H9 (cell line): ENCODE data around the gene OGFOD3. TPM values are rescaled to one million over a fixed set of nuclear protein-coding genes. Genes with fewer than 3 reads are reported as not detected.

Experiments used
- DNase-seq: peaks from one replicate; pipeline ENCODE4 v3.0.0-alpha.2; 2017
- H2AFZ ChIP-seq: one replicate; pipeline ENCODE4 v1.6.1; 2013; ENCODE audit warnings: mild to moderate bottlenecking, low read length, control low read depth, moderate library complexity
- H2AK5ac ChIP-seq: 2 replicates; pipeline ENCODE4 v1.6.1; 2013; ENCODE audit warnings: low read length, control low read depth, mixed read lengths; ENCODE audit not compliant: insufficient read length
- H2BK120ac ChIP-seq: one replicate; pipeline ENCODE4 v1.6.1; 2013; ENCODE audit warnings: low read depth, mild to moderate bottlenecking, low read length, control low read depth, inconsistent platforms; ENCODE audit not compliant: poor library complexity, severe bottlenecking
- H2BK12ac ChIP-seq: 2 replicates; pipeline ENCODE4 v1.6.1; 2013; ENCODE audit warnings: low read length, control low read depth, mixed read lengths, low read depth; ENCODE audit not compliant: insufficient read length
- H2BK15ac ChIP-seq: 2 replicates; pipeline ENCODE4 v1.6.1; 2013; ENCODE audit warnings: low read depth, low read length, control low read depth
- H2BK20ac ChIP-seq: one replicate; pipeline ENCODE4 v1.6.1; 2013; ENCODE audit warnings: low read depth, mild to moderate bottlenecking, low read length, control low read depth, inconsistent platforms; ENCODE audit not compliant: poor library complexity, severe bottlenecking
- H2BK5ac ChIP-seq: 2 replicates; pipeline ENCODE4 v1.6.1; 2013; ENCODE audit warnings: low read length, control low read depth, mixed read lengths; ENCODE audit not compliant: insufficient read length
- H3K14ac ChIP-seq: 2 replicates; pipeline ENCODE4 v1.6.1; 2013; ENCODE audit warnings: low read length, control low read depth; ENCODE audit not compliant: insufficient read depth
- H3K18ac ChIP-seq: 2 replicates; pipeline ENCODE4 v1.6.1; 2013; ENCODE audit warnings: low read depth, mild to moderate bottlenecking, mixed read lengths, low read length, control low read depth; ENCODE audit not compliant: insufficient read length
- H3K23ac ChIP-seq: 2 replicates; pipeline ENCODE4 v1.6.1; 2013; ENCODE audit warnings: low read length, control low read depth, mixed read lengths, low read depth; ENCODE audit not compliant: insufficient read length
- H3K23me2 ChIP-seq: 2 replicates; pipeline ENCODE4 v1.6.1; 2013; ENCODE audit warnings: low read depth, mild to moderate bottlenecking, mixed read lengths, low read length, control low read depth; ENCODE audit not compliant: insufficient read length, poor library complexity, severe bottlenecking
- H3K27ac ChIP-seq: 2 replicates; pipeline ENCODE4 v1.5.1; 2013; ENCODE audit warnings: low read length, control low read depth, mixed read lengths, low read depth; ENCODE audit not compliant: insufficient read length
- H3K27me3 ChIP-seq: 2 replicates; pipeline ENCODE4 v1.6.1; 2013; ENCODE audit warnings: low read length, control low read depth, inconsistent platforms; ENCODE audit not compliant: insufficient read depth
- H3K4ac ChIP-seq: 2 replicates; pipeline ENCODE4 v1.6.1; 2013; ENCODE audit warnings: low read depth, mild to moderate bottlenecking, control low read depth, inconsistent platforms, low read length, moderate library complexity
- H3K4me1 ChIP-seq: 2 replicates; pipeline ENCODE4 v1.6.1; 2013; ENCODE audit warnings: low read length, control low read depth, inconsistent platforms; ENCODE audit not compliant: insufficient read depth
- H3K4me2 ChIP-seq: 2 replicates; pipeline ENCODE4 v1.6.1; 2013; ENCODE audit warnings: low read length, control low read depth, mixed read lengths; ENCODE audit not compliant: insufficient read length, insufficient read depth
- H3K56ac ChIP-seq: 2 replicates; pipeline ENCODE4 v1.6.1; 2013; ENCODE audit warnings: low read depth, mild to moderate bottlenecking, mixed read lengths, low read length, control low read depth; ENCODE audit not compliant: insufficient read length
- H3K79me1 ChIP-seq: 2 replicates; pipeline ENCODE4 v1.6.1; 2013; ENCODE audit warnings: low read depth, mild to moderate bottlenecking, moderate library complexity, low read length, control low read depth, inconsistent platforms; ENCODE audit not compliant: insufficient read depth, poor library complexity, severe bottlenecking
- H3K79me2 ChIP-seq: 2 replicates; pipeline ENCODE4 v1.6.1; 2013; ENCODE audit warnings: low read length, control low read depth, inconsistent platforms; ENCODE audit not compliant: insufficient read depth
- H3K9ac ChIP-seq: 2 replicates; pipeline ENCODE4 v1.6.1; 2013; ENCODE audit warnings: low read length, control low read depth, mixed read lengths; ENCODE audit not compliant: insufficient read length; ENCODE audit errors: extremely low read depth
- H3K9me3 ChIP-seq: one replicate; pipeline ENCODE4 v1.6.1; 2013; ENCODE audit warnings: low read depth, low read length, inconsistent platforms; ENCODE audit not compliant: control insufficient read depth
- H3T11ph ChIP-seq: one replicate; pipeline ENCODE4 v1.6.1; 2013; ENCODE audit warnings: mild to moderate bottlenecking, low read length, control low read depth, inconsistent platforms
- H4K20me1 ChIP-seq: one replicate; pipeline ENCODE4 v1.6.1; 2013; ENCODE audit not compliant: control insufficient read depth, insufficient read length, insufficient read depth
- H4K5ac ChIP-seq: 2 replicates; pipeline ENCODE4 v1.6.1; 2013; ENCODE audit warnings: low read depth, mild to moderate bottlenecking, mixed read lengths, low read length, control low read depth; ENCODE audit not compliant: insufficient read length
- H4K8ac ChIP-seq: replicated peaks from 2 replicates; pipeline ENCODE4 v1.6.1; 2013; ENCODE audit warnings: low read length, control low read depth, mixed read lengths, low read depth; ENCODE audit not compliant: insufficient read length
- H4K91ac ChIP-seq: 2 replicates; pipeline ENCODE4 v1.6.1; 2013; ENCODE audit warnings: low read depth, mild to moderate bottlenecking, moderate library complexity, mixed read lengths, low read length, control low read depth; ENCODE audit not compliant: insufficient read length
- H3K27ac Mint-ChIP-seq, 3 experiments: 2 replicates in 2 of 3; 3 replicates in 1 of 3; pipeline ENCODE4 v1.8.0; 2020 to 2021; ENCODE audit warnings: mixed read lengths in 3 of 3, mild to moderate bottlenecking in 1 of 3, moderate library complexity in 1 of 3
- H3K27me3 Mint-ChIP-seq: 2 replicates; pipeline ENCODE4 v1.8.0; 2021; ENCODE audit warnings: low read depth, mild to moderate bottlenecking, moderate library complexity, mixed read lengths
- H3K36me3 Mint-ChIP-seq, 3 experiments: 2 replicates in 2 of 3; 3 replicates in 1 of 3; pipeline ENCODE4 v1.8.0; 2020 to 2021; ENCODE audit warnings: low read depth in 3 of 3, mixed read lengths in 3 of 3; ENCODE audit not compliant: insufficient read depth in 1 of 3
- H3K4me1 Mint-ChIP-seq, 2 experiments: 2 replicates each; pipeline ENCODE4 v1.8.0; 2020; ENCODE audit warnings: mixed read lengths in 2 of 2
- H3K4me3 Mint-ChIP-seq, 2 experiments: 2 replicates in 1 of 2; 3 replicates in 1 of 2; pipeline ENCODE4 v1.8.0; 2020 to 2021; ENCODE audit warnings: mild to moderate bottlenecking in 2 of 2, mixed read lengths in 2 of 2, moderate library complexity in 1 of 2
- H3K9me3 Mint-ChIP-seq, 2 experiments: 2 replicates in 1 of 2; 3 replicates in 1 of 2; pipeline ENCODE4 v1.8.0; 2020; ENCODE audit warnings: mild to moderate bottlenecking in 2 of 2, mixed read lengths in 2 of 2, moderate library complexity in 1 of 2
- WGBS: extraction: QIAGEN DNeasy Blood & Tissue Kit; methylation state at CpG from one replicate; pipeline ENCODE4 v1.1.7; 2013; ENCODE audit warnings: missing lambda C conversion rate, low lambda C conversion rate, mixed read lengths; ENCODE audit not compliant: insufficient read length; ENCODE audit errors: extremely low coverage; 5-methylcytosine and 5-hydroxymethylcytosine counted together
- total RNA-seq: library from RNA; stranded (reverse); gene quantifications from 2 replicates; pipeline ENCODE4 v1.2.1, GENCODE V29; 2021
- TF ChIP-seq, protein P1 (sequence below): fragments of 200-600 bp; sonication (generic); conservative IDR thresholded peaks from 3 replicates; pipeline ENCODE4 v1.8.0; 2021; ENCODE audit warnings: antibody characterized with exemption, mild to moderate bottlenecking

The OGFOD3 gene
- total RNA-seq, 1 experiment from 2014 or later: 27.8 TPM

DNA sequence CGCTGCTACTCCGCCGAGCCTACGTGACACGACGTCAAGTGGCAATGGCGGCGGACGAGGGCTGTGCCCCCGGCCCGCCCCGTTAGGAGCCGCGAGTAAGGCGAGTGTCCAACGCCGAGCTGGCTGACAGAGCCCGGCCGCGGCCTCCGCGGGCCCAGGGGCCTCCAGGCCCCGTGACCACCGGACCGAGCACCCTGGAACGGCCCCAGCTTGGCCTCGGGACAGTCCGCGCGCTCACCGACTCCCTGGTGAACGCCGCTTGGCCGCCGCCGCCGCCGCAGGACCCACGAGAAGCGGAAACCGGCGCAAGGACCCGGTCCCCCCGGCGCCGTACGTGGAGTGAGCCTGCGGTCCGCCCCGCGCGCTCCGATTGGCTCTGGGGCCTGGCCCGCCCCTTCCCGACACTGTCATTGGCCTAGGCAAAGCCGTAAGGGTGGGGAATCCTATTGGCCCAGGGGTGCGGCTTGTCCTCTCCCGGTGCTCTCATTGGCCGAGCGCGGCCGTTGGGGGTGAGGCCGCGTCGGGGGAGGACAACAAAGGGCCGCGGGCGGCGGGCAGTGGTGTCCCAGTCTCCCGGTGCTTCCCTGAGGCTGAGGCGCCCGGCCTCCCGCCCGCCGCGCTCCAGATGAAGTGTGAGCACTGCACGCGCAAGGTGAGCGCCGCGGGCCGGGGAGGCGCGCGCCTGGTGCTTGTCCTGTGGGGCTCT, 39.9 kb upstream of the OGFOD3 start, which contains the start of gene NARF:
Gene NARF (plus strand): TSS at position 563 of the 706 bp plus-strand sequence. CDS start 63 bp downstream, at position 626.
- Histone ChIP-seq H3K27ac (no peak within 1 kb of the TSS), H3K9ac (peak within 1 kb of the TSS; percentile 79), H2BK120ac (no peak within 1 kb of the TSS), H2BK5ac (no peak within 1 kb of the TSS), H3K14ac (peak within 1 kb of the TSS; percentile 69), H3K18ac (no peak within 1 kb of the TSS), H3K56ac (no peak within 1 kb of the TSS), H2BK12ac (no peak within 1 kb of the TSS), H4K5ac (no peak within 1 kb of the TSS), H3K9me3 (no peaks in the 10 kb centered on the region), H3K79me2 (no peaks in the 10 kb centered on the region), H3T11ph (no peak within 1 kb of the TSS), H4K8ac (no peak within 1 kb of the TSS), H2BK15ac (no peak within 1 kb of the TSS), H4K91ac (no peak within 1 kb of the TSS), H3K4me1 (no peaks in the 10 kb centered on the region), H2AK5ac (no peak within 1 kb of the TSS), H3K23ac (no peak within 1 kb of the TSS), H3K79me1 (no peaks in the 10 kb centered on the region), H4K20me1 (no peaks in the 10 kb centered on the region), H3K4me2 (peak within 1 kb of the TSS; percentile 67), H3K27me3 (no peaks in the 10 kb centered on the region), H2BK20ac (no peak within 1 kb of the TSS), H3K4ac (no peak within 1 kb of the TSS), H2AFZ (no peak within 1 kb of the TSS), H3K23me2 (peaks cover 6% of the 10 kb centered on the region)
- Mint-ChIP-seq H3K27me3 (no peaks in the 10 kb centered on the region; the same call in 1 of the 2 replicates), H3K36me3 (peaks cover 14 to 44% (median 36%) of the 10 kb centered on the region in 3 experiments), H3K4me3 (peak within 1 kb of the TSS; percentile 92 to 97), H3K9me3 (peaks cover 17 to 18% of the 10 kb centered on the region in 2 experiments), H3K4me1 (peaks cover 9 to 11% of the 10 kb centered on the region in 2 experiments), H3K27ac (peak within 1 kb of the TSS; percentile 83 to 92 (median 91); a peak in 5 of 7 replicates)
- TF ChIP-seq, protein P1, sequence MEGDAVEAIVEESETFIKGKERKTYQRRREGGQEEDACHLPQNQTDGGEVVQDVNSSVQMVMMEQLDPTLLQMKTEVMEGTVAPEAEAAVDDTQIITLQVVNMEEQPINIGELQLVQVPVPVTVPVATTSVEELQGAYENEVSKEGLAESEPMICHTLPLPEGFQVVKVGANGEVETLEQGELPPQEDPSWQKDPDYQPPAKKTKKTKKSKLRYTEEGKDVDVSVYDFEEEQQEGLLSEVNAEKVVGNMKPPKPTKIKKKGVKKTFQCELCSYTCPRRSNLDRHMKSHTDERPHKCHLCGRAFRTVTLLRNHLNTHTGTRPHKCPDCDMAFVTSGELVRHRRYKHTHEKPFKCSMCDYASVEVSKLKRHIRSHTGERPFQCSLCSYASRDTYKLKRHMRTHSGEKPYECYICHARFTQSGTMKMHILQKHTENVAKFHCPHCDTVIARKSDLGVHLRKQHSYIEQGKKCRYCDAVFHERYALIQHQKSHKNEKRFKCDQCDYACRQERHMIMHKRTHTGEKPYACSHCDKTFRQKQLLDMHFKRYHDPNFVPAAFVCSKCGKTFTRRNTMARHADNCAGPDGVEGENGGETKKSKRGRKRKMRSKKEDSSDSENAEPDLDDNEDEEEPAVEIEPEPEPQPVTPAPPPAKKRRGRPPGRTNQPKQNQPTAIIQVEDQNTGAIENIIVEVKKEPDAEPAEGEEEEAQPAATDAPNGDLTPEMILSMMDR: no peak
- DNase-seq: peak; percentile 100
- WGBS: no CpG with 5 or more reads among the region's 85 CpGs
